Psoas muscle (tissue), 8 donors: ENCODE results near the gene PCDHB6. TPM values are rescaled to one million over a fixed set of nuclear protein-coding genes. Genes with fewer than 3 reads are reported as not detected.
A peak's percentile ranks its signal among the peaks of the same experiment; 100 is the strongest.
"Not testable (repeated sequence)": the region's sequence is repeated elsewhere in the genome, so short reads cannot be mapped to it uniquely, and the experiment has no call there.

ENCODE experiments used
- ATAC-seq, 4 donors: fragments of 200-7000 bp; cut with Tn5 transposase; one replicate each; pipeline ENCODE4 v1.9.1; 2020; ENCODE audit warnings: moderate library complexity in 3 of 4, mild to moderate bottlenecking in 2 of 4
- DNase-seq, 2 donors: peaks; one replicate each; pipeline ENCODE4 v3.0.0-alpha.2; 2020
- H3K27ac ChIP-seq: fragments of 200-600 bp; one replicate; pipeline ENCODE4 v1.8.0; 2022
- H3K27me3 ChIP-seq, 3 donors: fragments of 200-600 bp in 1 of 3; one replicate each; pipeline versions ENCODE4 v1.6.1 to v1.8.0; 2013 to 2022; ENCODE audit warnings: low read length in 2 of 3, mild to moderate bottlenecking in 2 of 3, moderate library complexity in 1 of 3; ENCODE audit not compliant: insufficient read depth in 3 of 3
- H3K36me3 ChIP-seq, 2 donors: fragments of 200-600 bp in 1 of 2; one replicate each; pipeline versions ENCODE4 v1.6.1 to v1.8.0; 2013 to 2022; ENCODE audit warnings: low read depth in 1 of 2, mild to moderate bottlenecking in 1 of 2, moderate library complexity in 1 of 2; ENCODE audit not compliant: insufficient read depth in 1 of 2
- H3K4me1 ChIP-seq: fragments of 200-600 bp; one replicate; pipeline ENCODE4 v1.8.0; 2022
- H3K4me3 ChIP-seq: fragments of 200-600 bp; one replicate; pipeline ENCODE4 v1.8.0; 2022; ENCODE audit warnings: mild to moderate bottlenecking
- H3K9me3 ChIP-seq: fragments of 200-600 bp; one replicate; pipeline ENCODE4 v1.8.0; 2022
- CTCF ChIP-seq: fragments of 200-600 bp; IDR thresholded peaks from one replicate; pipeline ENCODE4 v1.8.0; 2022; ENCODE audit warnings: antibody characterized with exemption
- WGBS, 3 donors: extraction: QIAGEN DNeasy Blood & Tissue Kit; methylation state at CpG; one replicate each; pipeline versions ENCODE4 v1.1.6 to v1.1.7; 2013; 5-methylcytosine and 5-hydroxymethylcytosine counted together
- intact Hi-C, 2 donors: fragments of 100-400 bp; cut with DNase I; formaldehyde crosslinking; loops; one replicate each; pipeline versions ENCODE4 v1.11.0 to v1.14.2; 2022
- polyA plus RNA-seq, 3 donors: library from polyadenylated mRNA; stranded (reverse); fragments of 200-250 nt; gene quantifications; one replicate each; pipeline ENCODE4 v1.2.3, GENCODE V29; 2013
- total RNA-seq, 4 donors: library from RNA; stranded (reverse); fragmentation: NEBNext Ultra II Directional in 2 of 4; extraction: Animal tissue kit (Norgen Biotek cat#: 25700) in 2 of 4; gene quantifications; one replicate each; pipeline versions ENCODE4 v1.2.1 to v1.2.4, GENCODE V29; 2021 to 2023
- donor health status: healthy with polysubstance abuse.
- donor health status: DM: no; HTN: no; CAD: no; lungs with moderate emphysema.
- donor health status: Bipolar disorder and iron deficiency.
- donor health status: healthy.
- donor health status: DM: yes; HTN: yes; CAD: no.
- donor health status: DM: no; HTN: no; CAD: no.
- donor health status: DM: no; HTN: no; CAD: no.
- donor health status: DM: yes; HTN: yes; CAD: no.

The PCDHB6 gene
- total and polyA plus RNA-seq, 7 donors: 0.08 to 0.34 (median 0.12) TPM

- Histone ChIP-seq H3K27me3 (peaks cover 0 to 3% (median 2%) of the 10 kb centered on the region in 3 donors), H3K27ac (no peak overlapping the region), H3K9me3 (no peaks in the 10 kb centered on the region), H3K4me1 (no peaks in the 10 kb centered on the region), H3K4me3 (no peak overlapping the region), H3K36me3 (no peaks in the 10 kb centered on the region)
- no peak for TF ChIP-seq CTCF
- 61 to 89% (median 82%) methylated on average over 2 of the region's 2 CpGs for WGBS, 3 donors
- intact Hi-C loops: no loop called here
- ATAC-seq (no peak), DNase-seq (no peak)
These were observed 44.5 kb upstream of the PCDHB6 start for GRCh38 chr5:141105350-141105749.

DNA sequence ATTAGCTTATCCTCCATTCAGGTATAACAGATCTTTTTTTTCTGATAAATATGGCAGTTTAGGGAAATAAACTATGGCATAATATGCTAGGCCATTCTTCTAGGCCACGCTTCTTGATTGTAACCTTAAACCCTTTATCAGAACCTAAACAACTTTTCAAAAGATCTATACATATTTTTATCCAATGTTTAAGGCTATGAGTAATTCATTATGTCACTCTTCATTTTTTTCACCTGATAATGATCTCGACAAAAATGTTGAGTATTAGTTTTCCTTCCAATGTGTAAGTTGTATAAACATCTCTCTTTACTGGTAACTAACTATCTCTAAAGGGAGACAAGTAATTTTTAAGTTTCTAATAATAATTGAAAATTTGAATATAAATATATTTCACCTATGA is 30.6 kb upstream of the PCDHB6 start:
- 46 to 54% (median 50%) methylated on average over 2 of the region's 2 CpGs for WGBS, 3 donors
- Histone ChIP-seq H3K36me3 (no peaks in the 10 kb centered on the region), H3K4me1 (no peaks in the 10 kb centered on the region), H3K27me3 (peaks cover 0 to 2% (median 0%) of the 10 kb centered on the region in 3 donors), H3K9me3 (no peaks in the 10 kb centered on the region), H3K27ac (no peak overlapping the region), H3K4me3 (no peak overlapping the region)
- ATAC-seq (no peak), DNase-seq (no peak)
- no peak for TF ChIP-seq CTCF
- intact Hi-C loops: no loop called here

- Histone ChIP-seq H3K4me3 (peak within 1 kb of the TSS; percentile 57), H3K9me3 (no peaks in the 10 kb centered on the region), H3K4me1 (no peaks in the 10 kb centered on the region), H3K27ac (no peak within 1 kb of the TSS), H3K27me3 (peaks cover 0 to 2% (median 0%) of the 10 kb centered on the region in 3 donors), H3K36me3 (no peaks in the 10 kb centered on the region)
- TF ChIP-seq CTCF: peak; percentile 46
- ATAC-seq (peak in 1 of 4 donors; percentile 78), DNase-seq (peak; percentile 32 to 61)
- intact Hi-C loops: loop anchor here in 1 of 2 donors (10.0 kb wide), 1 partner anchor 203 kb away; the partner anchor contains the start of gene TAF7
- WGBS, 3 donors: 7 to 19% (median 14%) methylated on average over 16 of the region's 16 CpGs
These were observed 28.3 kb upstream of the PCDHB6 start, which contains the start of gene PCDHB4 for GRCh38 chr5:141121563-141121962. Gene PCDHB4, plus strand, starts transcription at chr5:141121818. Its CDS starts 181 bp downstream, at chr5:141121999.

DNA sequence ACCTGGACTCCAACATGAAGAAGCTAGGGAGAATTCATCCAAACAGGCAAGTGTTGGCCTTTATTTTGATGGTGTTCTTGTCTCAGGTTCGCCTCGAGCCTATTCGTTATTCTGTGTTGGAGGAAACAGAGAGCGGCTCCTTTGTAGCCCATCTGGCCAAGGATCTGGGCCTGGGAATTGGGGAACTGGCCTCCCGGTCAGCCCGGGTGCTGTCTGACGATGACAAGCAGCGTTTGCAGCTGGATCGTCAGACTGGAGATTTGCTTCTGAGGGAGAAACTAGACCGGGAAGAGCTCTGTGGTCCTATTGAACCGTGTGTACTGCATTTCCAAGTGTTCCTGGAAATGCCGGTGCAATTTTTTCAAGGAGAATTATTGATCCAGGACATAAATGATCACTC is 27.9 kb upstream of the PCDHB6 start:
- TF ChIP-seq CTCF: no peak
- Histone ChIP-seq H3K4me3 (peak overlapping the region; percentile 57), H3K27me3 (peaks cover 0 to 2% (median 0%) of the 10 kb centered on the region in 3 donors), H3K9me3 (no peaks in the 10 kb centered on the region), H3K36me3 (no peaks in the 10 kb centered on the region), H3K27ac (no peak overlapping the region), H3K4me1 (no peaks in the 10 kb centered on the region)
- intact Hi-C loops: loop anchor here in 1 of 2 donors (10.0 kb wide), 1 partner anchor 203 kb away; the partner anchor contains the start of gene TAF7
- peak in 1 of 4 donors; percentile 60 for ATAC-seq
- 20 to 39% (median 35%) methylated on average over 12 of the region's 12 CpGs for WGBS, 3 donors
- DNase-seq: no peak

- ATAC-seq, H3K36me3 ChIP-seq, H3K4me1 ChIP-seq, H3K27ac ChIP-seq, H3K4me3 ChIP-seq, DNase-seq, H3K27me3 ChIP-seq, H3K9me3 ChIP-seq: not testable (repeated sequence)
- intact Hi-C loops: loop anchor here in 1 of 2 donors (10.0 kb wide), 1 partner anchor 201 kb away; the partner anchor contains the start of gene TAF7
- WGBS, 3 donors: 35 to 41% (median 38%) methylated on average over 38 to 59 of the region's 73 CpGs
These were observed 26.3 kb upstream of the PCDHB6 start for GRCh38 chr5:141123396-141124135.
